ENCODE measurements around the gene WDR45B.

Gene WDR45B

GRCh38 chr17:82668024-82668630 lies 19.9 kb upstream of the WDR45B start:
- no peak overlapping the region for H3K4me3 ChIP-seq (ENCODE audit: low read length)
- no peak for TF ChIP-seq CTCF (IDR thresholded peaks at IDR 0.05; ENCODE audit: insufficient read depth, low read depth, low read length, missing control alignments)
- DNase-seq (ENCODE audit: low read depth): no peak

- no peak for DNase-seq (ENCODE audit: low read depth)
- no peak for TF ChIP-seq CTCF (IDR thresholded peaks at IDR 0.05; ENCODE audit: insufficient read depth, low read depth, low read length, missing control alignments)
Measured at GRCh38 chr17:82667668-82668000, 19.4 kb upstream of the WDR45B start.

DNA sequence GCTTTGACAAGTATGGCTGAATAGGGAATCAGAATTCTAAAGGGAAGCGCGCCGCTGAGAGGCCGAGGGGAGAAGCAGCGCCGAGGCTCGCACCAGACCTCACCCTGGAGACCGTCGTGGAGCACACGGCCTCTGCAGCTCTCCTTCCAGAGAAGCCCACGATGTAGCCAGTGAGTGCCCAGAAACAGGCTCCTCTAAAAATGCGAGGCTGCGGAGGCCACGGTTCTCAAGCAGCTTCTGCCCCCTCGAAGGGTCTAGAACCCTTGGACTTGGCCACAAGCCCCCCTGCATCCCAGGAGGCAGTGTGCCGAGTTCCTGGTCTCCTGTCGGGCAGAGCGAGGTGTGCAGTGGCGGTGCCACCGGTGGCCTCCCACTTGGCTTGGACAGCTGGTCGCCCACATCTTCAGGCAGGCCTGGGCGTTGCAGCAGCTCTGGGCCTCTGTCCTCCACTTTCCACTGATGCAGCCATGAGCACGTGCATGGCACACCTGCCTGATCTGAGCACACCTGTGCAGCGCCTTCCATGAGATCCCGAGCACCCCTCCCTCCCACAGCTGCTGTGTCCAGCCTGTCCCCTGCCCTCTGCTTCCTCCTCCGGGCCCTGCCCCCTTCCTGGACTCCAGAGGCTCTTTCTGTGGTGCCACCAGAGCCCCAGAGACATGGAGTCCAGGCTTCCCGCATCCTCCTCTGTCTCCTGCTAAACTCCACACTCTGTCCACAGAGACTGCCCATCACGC lies 18.9 kb upstream of the WDR45B start:
- no peak for TF ChIP-seq CTCF (IDR thresholded peaks at IDR 0.05; ENCODE audit: insufficient read depth, low read depth, low read length, missing control alignments)
- H3K4me3 ChIP-seq (ENCODE audit: low read length): no peak overlapping the region

More at GRCh38 chr17:82667668-82668000, 19.4 kb upstream of the WDR45B start:
- H3K4me3 ChIP-seq (ENCODE audit: low read length): no peak overlapping the region

DNA sequence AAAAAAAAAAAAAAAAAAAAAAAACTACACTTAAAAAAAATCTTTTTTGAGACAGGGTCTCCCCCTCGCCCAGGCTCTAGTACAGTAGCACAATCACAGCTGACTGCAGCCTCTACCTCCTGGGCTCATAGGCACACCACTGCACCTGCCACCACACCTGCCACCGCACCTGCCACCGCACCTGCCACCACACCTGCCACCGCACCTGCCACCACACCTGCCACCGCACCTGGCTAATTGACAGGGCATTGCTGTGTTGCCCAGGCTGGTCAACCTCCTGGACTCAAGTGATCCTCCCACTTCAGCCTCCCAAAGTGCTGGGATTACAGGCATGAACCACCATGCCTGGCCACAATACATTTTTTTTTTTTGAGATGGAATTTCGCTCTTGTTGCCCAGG lies 17.6 kb upstream of the WDR45B start:
- no peak for DNase-seq (ENCODE audit: low read depth)
- no peak overlapping the region for H3K4me3 ChIP-seq (ENCODE audit: low read length)
- TF ChIP-seq CTCF (IDR thresholded peaks at IDR 0.05; ENCODE audit: insufficient read depth, low read depth, low read length, missing control alignments): no peak

More for the DNA sequence above, 18.9 kb upstream of the WDR45B start:
- no peak for DNase-seq (ENCODE audit: low read depth)

GRCh38 chr17:82665217-82665616 lies 17.0 kb upstream of the WDR45B start:
- no peak overlapping the region for H3K4me3 ChIP-seq (ENCODE audit: low read length)
- DNase-seq (ENCODE audit: low read depth): no peak
- TF ChIP-seq CTCF (IDR thresholded peaks at IDR 0.05; ENCODE audit: insufficient read depth, low read depth, low read length, missing control alignments): no peak

DNA sequence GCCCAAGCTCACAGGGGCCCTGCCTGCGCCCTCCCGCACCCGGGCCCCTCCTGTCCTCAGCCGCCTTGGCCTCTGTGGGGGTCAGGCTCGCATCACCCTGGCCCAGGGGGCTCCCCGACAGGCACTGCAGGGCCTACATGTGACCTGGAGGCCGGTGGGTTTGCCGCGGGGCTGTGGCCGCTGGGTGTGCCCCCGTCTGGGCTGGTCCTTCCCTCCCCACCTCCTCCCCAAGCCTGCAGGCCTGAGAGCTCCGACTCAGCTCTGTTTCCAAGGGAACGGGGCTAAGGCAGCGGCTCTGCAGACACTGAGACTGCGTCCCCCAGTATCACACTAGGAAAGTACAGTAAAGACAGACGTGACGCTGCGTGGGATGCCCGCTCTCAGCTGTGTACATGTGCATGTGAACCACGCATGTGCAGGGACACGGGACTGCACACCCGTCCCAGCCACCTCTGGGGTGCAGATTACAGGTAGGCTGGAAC lies 16.5 kb upstream of the WDR45B start:
- no peak for DNase-seq (ENCODE audit: low read depth)
- no peak for TF ChIP-seq CTCF (IDR thresholded peaks at IDR 0.05; ENCODE audit: insufficient read depth, low read depth, low read length, missing control alignments)
- no peak overlapping the region for H3K4me3 ChIP-seq (ENCODE audit: low read length)

- TF ChIP-seq CTCF (IDR thresholded peaks at IDR 0.05; ENCODE audit: insufficient read depth, low read depth, low read length, missing control alignments): no peak
- no peak for DNase-seq (ENCODE audit: low read depth)
- H3K4me3 ChIP-seq (ENCODE audit: low read length): no peak overlapping the region
Measured at GRCh38 chr17:82664276-82664575, 16.0 kb upstream of the WDR45B start.
